ENCODE results near the gene TMEM161B. TPM values are rescaled to one million over a fixed set of nuclear protein-coding genes. Genes with fewer than 3 reads are reported as not detected.
A peak's percentile ranks its signal among the peaks of the same experiment; 100 is the strongest.
"Not testable (repeated sequence)": the region's sequence is repeated elsewhere in the genome, so short reads cannot be mapped to it uniquely, and the experiment has no call there.

Gene TMEM161B
- total and polyA plus RNA-seq, 7 donors = 5.1 to 10.2 (median 6.6) TPM

- Histone ChIP-seq H3K27me3 (ENCODE audit: insufficient read depth in 3 of 3, low read length in 2 of 3) (no peaks in the 10 kb centered on the region), H3K27ac (no peak overlapping the region), H3K4me3 (no peak overlapping the region), H3K9me3 (no peaks in the 10 kb centered on the region), H3K36me3 (ENCODE audit: insufficient read depth in 1 of 2, low read depth in 1 of 2) (peaks cover 7 to 45% of the 10 kb centered on the region in 2 donors), H3K4me1 (no peaks in the 10 kb centered on the region)
- no peak for DNase-seq
- intact Hi-C loops (cut with DNase I) = no loop called here
- 89 to 93% (median 90%) methylated on average over 3 of the region's 3 CpGs for whole genome bisulfite sequencing, 3 donors
- ATAC-seq = no peak
- TF ChIP-seq CTCF (IDR thresholded peaks at IDR 0.05) = no peak
Observed at GRCh38 chr5:88281322-88281721, 12.7 kb upstream of the TMEM161B start.

- no peaks in the 10 kb centered on the region for H3K9me3 ChIP-seq
- H3K27ac ChIP-seq = no peak overlapping the region
- no peaks in the 10 kb centered on the region for H3K27me3 ChIP-seq (ENCODE audit: insufficient read depth in 3 of 3, low read length in 2 of 3)
- intact Hi-C loops (cut with DNase I) = no loop called here
- H3K4me1 ChIP-seq = no peaks in the 10 kb centered on the region
- H3K36me3 ChIP-seq (ENCODE audit: insufficient read depth in 1 of 2, low read depth in 1 of 2) = peaks cover 4 to 59% of the 10 kb centered on the region in 2 donors
- no peak for ATAC-seq
- H3K4me3 ChIP-seq = no peak overlapping the region
- 83 to 87% (median 84%) methylated on average over 1 of the region's 1 CpG for WGBS, 3 donors
- TF ChIP-seq CTCF (IDR thresholded peaks at IDR 0.05) = no peak
- DNase-seq = no peak
Observed at GRCh38 chr5:88279584-88279983, 10.9 kb upstream of the TMEM161B start.

GRCh38 chr5:88276378-88276777 is 7.7 kb upstream of the TMEM161B start:
- Histone ChIP-seq H3K4me3 (no peak overlapping the region), H3K4me1 (peaks cover under 1% of the 10 kb centered on the region), H3K36me3 (ENCODE audit: insufficient read depth in 1 of 2, low read depth in 1 of 2) (peaks cover 4 to 59% of the 10 kb centered on the region in 2 donors), H3K27me3 (ENCODE audit: insufficient read depth in 3 of 3, low read length in 2 of 3) (no peaks in the 10 kb centered on the region), H3K27ac (no peak overlapping the region), H3K9me3 (no peaks in the 10 kb centered on the region)
- no peak for TF ChIP-seq CTCF (IDR thresholded peaks at IDR 0.05)
- intact Hi-C loops (cut with DNase I) = no loop called here
- 98 to 100% (median 100%) methylated on average over 1 of the region's 1 CpG for WGBS, 3 donors
- DNase-seq = no peak
- no peak for ATAC-seq

- H3K4me3 ChIP-seq = no peak overlapping the region
- no peak overlapping the region for H3K27ac ChIP-seq
- ATAC-seq = no peak
- H3K27me3 ChIP-seq (ENCODE audit: insufficient read depth in 3 of 3, low read length in 2 of 3) = no peaks in the 10 kb centered on the region
- peaks cover 9% of the 10 kb centered on the region for H3K4me1 ChIP-seq
- no peak for TF ChIP-seq CTCF (IDR thresholded peaks at IDR 0.05)
- H3K36me3 ChIP-seq (ENCODE audit: insufficient read depth in 1 of 2, low read depth in 1 of 2) = peaks cover 4 to 67% of the 10 kb centered on the region in 2 donors
- intact Hi-C loops (cut with DNase I) = no loop called here
- no peaks in the 10 kb centered on the region for H3K9me3 ChIP-seq
- no peak for DNase-seq
Observed at GRCh38 chr5:88275581-88275980, 6.9 kb upstream of the TMEM161B start.

- intact Hi-C loops (cut with DNase I) = loop anchor here in 1 of 2 donors (10.0 kb wide), 1 partner anchor 124 kb away; no protein-coding TSS in a partner anchor
- 7 to 10% (median 8%) methylated on average over 16 of the region's 16 CpGs for WGBS, 3 donors
- Histone ChIP-seq H3K9me3 (no peaks in the 10 kb centered on the region), H3K4me3 (peak overlapping the region; percentile 74), H3K27ac (peak overlapping the region; percentile 73), H3K36me3 (ENCODE audit: insufficient read depth in 1 of 2, low read depth in 1 of 2) (peaks cover 4 to 37% of the 10 kb centered on the region in 2 donors), H3K27me3 (ENCODE audit: insufficient read depth in 3 of 3, low read length in 2 of 3) (no peaks in the 10 kb centered on the region), H3K4me1 (peaks cover 31% of the 10 kb centered on the region)
- TF ChIP-seq CTCF (IDR thresholded peaks at IDR 0.05) = no peak
- no peak for DNase-seq
- ATAC-seq = peak; percentile 16 to 63 (median 46)
Observed at GRCh38 chr5:88269222-88269771, 652 bp upstream of the TMEM161B start.

- ATAC-seq, DNase-seq: not testable (repeated sequence)
- intact Hi-C loops (cut with DNase I) = loop anchor here in 1 of 2 donors (10.0 kb wide), 1 partner anchor 120 kb away; no protein-coding TSS in a partner anchor
Observed at GRCh38 chr5:88264565-88264964, 4.1 kb downstream of the TMEM161B start.

More at GRCh38 chr5:88264565-88264964, 4.1 kb downstream of the TMEM161B start:
- H3K4me1 ChIP-seq = peaks cover 12% of the 10 kb centered on the region
- H3K4me3 ChIP-seq; H3K27me3 ChIP-seq (ENCODE audit: insufficient read depth in 3 of 3, low read length in 2 of 3); H3K9me3 ChIP-seq; H3K36me3 ChIP-seq (ENCODE audit: insufficient read depth in 1 of 2, low read depth in 1 of 2); H3K27ac ChIP-seq: not testable (repeated sequence)
- WGBS, 3 donors = 95 to 98% (median 96%) methylated on average over 2 of the region's 2 CpGs

All from psoas muscle (tissue), 8 donors.